ENCODE measurements around the gene PDLIM3. TPM values are rescaled to one million over a fixed set of nuclear protein-coding genes. Genes with fewer than 3 reads are reported as not detected.

Gene PDLIM3
- polyA plus RNA-seq, 1 of the 3 experiments (the other 2 are of a cell fraction): 0.08 TPM

DNA sequence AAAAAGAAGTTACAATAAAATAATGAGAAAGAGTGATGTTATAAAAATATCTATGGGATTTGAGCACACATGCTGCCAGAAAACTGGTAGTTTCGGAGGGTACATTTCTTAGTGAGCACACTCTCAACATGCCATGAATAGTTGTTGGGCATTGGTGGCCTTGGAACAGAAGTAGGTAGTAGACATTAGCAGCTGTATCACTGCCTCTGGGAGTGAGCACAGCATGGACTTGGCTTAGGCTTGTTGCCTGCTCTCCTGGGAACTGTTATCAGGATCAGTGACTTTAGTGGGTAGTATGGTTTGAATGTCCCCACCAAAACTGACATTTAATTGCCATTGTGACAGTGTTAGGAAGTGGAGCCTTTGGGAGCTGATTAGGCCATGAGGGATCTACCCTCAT lies 13.3 kb upstream of the PDLIM3 start:
- 45% methylated on average over 1 of the region's 1 CpG for WGBS (ENCODE audit: low lambda C conversion rate)
- Histone ChIP-seq H3K36me3 (replicated peaks in 1 of 2; ENCODE audit: control insufficient read depth in 1 of 2, insufficient read depth in 2 of 2, low read length in 1 of 2) (no peaks in the 10 kb centered on the region), H3K9me2 (no peaks in the 10 kb centered on the region), H3K4me1 (ENCODE audit: control insufficient read depth in 1 of 2, insufficient read depth in 2 of 2, low read depth in 1 of 2, low read length in 1 of 2) (no peaks in the 10 kb centered on the region), H3K27ac (ENCODE audit: low read depth in 2 of 2, low read length in 1 of 2) (no peak overlapping the region), H3K27me3 (ENCODE audit: insufficient read depth) (0 out of 2 replicates have a peak, but pooled peaks cover 6% of the 10 kb centered on the region), H3F3A (replicated peaks; ENCODE audit: insufficient read depth) (no peaks in the 10 kb centered on the region), H3K9ac (no peak overlapping the region), H3K4me2 (no peak overlapping the region), H3K79me2 (ENCODE audit: insufficient read depth) (no peaks in the 10 kb centered on the region), H3K9me3 (no peaks in the 10 kb centered on the region), H4K20me1 (ENCODE audit: insufficient read depth) (no peaks in the 10 kb centered on the region), H3K4me3 (ENCODE audit: low read depth in 2 of 2, low read length in 1 of 2) (no peak overlapping the region), H2AFZ (ENCODE audit: low read depth) (no peak overlapping the region)
- POLR2A ChIA-PET: no interaction called here
- CTCF ChIA-PET: interaction anchor here (1.2 kb wide), 1 partner anchor 49 kb away, joined by 3 read pairs; no protein-coding TSS in a partner anchor
- no peak for DNase-seq
- TF ChIP-seq, protein P1, sequence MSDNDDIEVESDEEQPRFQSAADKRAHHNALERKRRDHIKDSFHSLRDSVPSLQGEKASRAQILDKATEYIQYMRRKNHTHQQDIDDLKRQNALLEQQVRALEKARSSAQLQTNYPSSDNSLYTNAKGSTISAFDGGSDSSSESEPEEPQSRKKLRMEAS (IDR thresholded peaks at IDR 0.05; ENCODE audit: low read depth): no peak
- TF ChIP-seq RFX5 (IDR thresholded peaks at IDR 0.05; ENCODE audit: low read length) (no peak), FOXM1 (IDR thresholded peaks at IDR 0.05; ENCODE audit: low read depth) (no peak), FOSL2 (IDR thresholded peaks at IDR 0.05; ENCODE audit: borderline replicate concordance, low read depth) (no peak), GABPA (IDR thresholded peaks at IDR 0.05; ENCODE audit: low read depth) (no peak), EZH2phosphoT487 (IDR thresholded peaks at IDR 0.05; ENCODE audit: borderline replicate concordance, low read depth) (no peak)
- TF ChIP-seq, protein P2, sequence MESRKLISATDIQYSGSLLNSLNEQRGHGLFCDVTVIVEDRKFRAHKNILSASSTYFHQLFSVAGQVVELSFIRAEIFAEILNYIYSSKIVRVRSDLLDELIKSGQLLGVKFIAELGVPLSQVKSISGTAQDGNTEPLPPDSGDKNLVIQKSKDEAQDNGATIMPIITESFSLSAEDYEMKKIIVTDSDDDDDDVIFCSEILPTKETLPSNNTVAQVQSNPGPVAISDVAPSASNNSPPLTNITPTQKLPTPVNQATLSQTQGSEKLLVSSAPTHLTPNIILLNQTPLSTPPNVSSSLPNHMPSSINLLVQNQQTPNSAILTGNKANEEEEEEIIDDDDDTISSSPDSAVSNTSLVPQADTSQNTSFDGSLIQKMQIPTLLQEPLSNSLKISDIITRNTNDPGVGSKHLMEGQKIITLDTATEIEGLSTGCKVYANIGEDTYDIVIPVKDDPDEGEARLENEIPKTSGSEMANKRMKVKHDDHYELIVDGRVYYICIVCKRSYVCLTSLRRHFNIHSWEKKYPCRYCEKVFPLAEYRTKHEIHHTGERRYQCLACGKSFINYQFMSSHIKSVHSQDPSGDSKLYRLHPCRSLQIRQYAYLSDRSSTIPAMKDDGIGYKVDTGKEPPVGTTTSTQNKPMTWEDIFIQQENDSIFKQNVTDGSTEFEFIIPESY (IDR thresholded peaks at IDR 0.05; ENCODE audit: borderline replicate concordance, low read depth): no peak

DNA sequence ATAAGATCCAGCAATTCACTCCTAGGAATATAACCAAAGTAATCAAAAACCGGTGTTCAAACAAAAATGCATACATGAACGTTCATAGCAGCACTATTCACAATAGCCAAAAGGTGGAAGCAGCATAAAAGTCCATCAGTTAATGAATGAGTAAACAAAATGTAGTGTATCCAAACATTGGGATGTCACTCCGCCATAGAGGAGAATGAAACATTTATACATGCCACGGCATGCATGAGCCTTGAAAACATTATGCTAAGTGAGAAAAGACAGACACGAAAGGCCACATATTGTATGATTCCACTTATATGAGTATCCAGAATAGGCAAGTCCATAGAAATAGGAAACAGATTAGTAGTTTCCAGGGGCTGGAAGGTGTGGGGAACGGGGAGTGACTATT lies 11.0 kb upstream of the PDLIM3 start:
- Histone ChIP-seq H3K4me1 (ENCODE audit: control insufficient read depth in 1 of 2, insufficient read depth in 2 of 2, low read depth in 1 of 2, low read length in 1 of 2) (no peaks in the 10 kb centered on the region), H4K20me1 (ENCODE audit: insufficient read depth) (no peaks in the 10 kb centered on the region), H3K36me3 (replicated peaks in 1 of 2; ENCODE audit: control insufficient read depth in 1 of 2, insufficient read depth in 2 of 2, low read length in 1 of 2) (no peaks in the 10 kb centered on the region), H3F3A (replicated peaks; ENCODE audit: insufficient read depth) (no peaks in the 10 kb centered on the region), H3K4me2 (no peak overlapping the region), H3K9ac (no peak overlapping the region), H3K9me2 (no peaks in the 10 kb centered on the region), H3K79me2 (ENCODE audit: insufficient read depth) (no peaks in the 10 kb centered on the region), H3K27ac (ENCODE audit: low read depth in 2 of 2, low read length in 1 of 2) (no peak overlapping the region), H2AFZ (ENCODE audit: low read depth) (no peak overlapping the region), H3K27me3 (ENCODE audit: insufficient read depth) (no peaks in the 10 kb centered on the region), H3K4me3 (ENCODE audit: low read depth in 2 of 2, low read length in 1 of 2) (no peak overlapping the region), H3K9me3 (no peaks in the 10 kb centered on the region)
- ChIA-PET POLR2A (no interaction called here), CTCF (no interaction called here)
- TF ChIP-seq, protein P2 (IDR thresholded peaks at IDR 0.05; ENCODE audit: borderline replicate concordance, low read depth): no peak
- TF ChIP-seq, protein P3, sequence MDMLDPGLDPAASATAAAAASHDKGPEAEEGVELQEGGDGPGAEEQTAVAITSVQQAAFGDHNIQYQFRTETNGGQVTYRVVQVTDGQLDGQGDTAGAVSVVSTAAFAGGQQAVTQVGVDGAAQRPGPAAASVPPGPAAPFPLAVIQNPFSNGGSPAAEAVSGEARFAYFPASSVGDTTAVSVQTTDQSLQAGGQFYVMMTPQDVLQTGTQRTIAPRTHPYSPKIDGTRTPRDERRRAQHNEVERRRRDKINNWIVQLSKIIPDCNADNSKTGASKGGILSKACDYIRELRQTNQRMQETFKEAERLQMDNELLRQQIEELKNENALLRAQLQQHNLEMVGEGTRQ (IDR thresholded peaks at IDR 0.05; ENCODE audit: borderline replicate concordance, low read depth, low read length): no peak
- TF ChIP-seq YY1 (IDR thresholded peaks at IDR 0.05; ENCODE audit: low read depth) (no peak), GABPA (IDR thresholded peaks at IDR 0.05; ENCODE audit: low read depth) (no peak), GATA2 (CRISPR knock-in tag; IDR thresholded peaks at IDR 0.05) (no peak), NFIC (IDR thresholded peaks at IDR 0.05; ENCODE audit: borderline replicate concordance) (no peak)
- no peak for DNase-seq
- WGBS (ENCODE audit: low lambda C conversion rate): 46% methylated on average over 6 of the region's 6 CpGs
